Spleen (tissue), 11 donors: ENCODE data around the gene PIMREG. TPM values are rescaled to one million over a fixed set of nuclear protein-coding genes. Genes with fewer than 3 reads are reported as not detected.

Source experiments
- DNase-seq: peaks from one replicate; pipeline ENCODE4 v3.0.0-alpha.2; 2020
- H3K27ac ChIP-seq, 8 donors: fragments of 200-600 bp; sonication (generic) in 7 of 8; 1 replicate in 4 of 8; 2 replicates in 4 of 8; pipeline versions ENCODE4 v1.5.0 to v1.8.0; 2016 to 2021; ENCODE audit warnings: inconsistent platforms in 4 of 8, mild to moderate bottlenecking in 4 of 8, moderate library complexity in 1 of 8
- H3K27me3 ChIP-seq, 7 donors: fragments of 200-600 bp; sonication (generic) in 6 of 7; replicated peaks in 1 of 7; 1 replicate in 4 of 7; 2 replicates in 3 of 7; pipeline versions ENCODE4 v1.5.0 to v1.8.0; 2016 to 2021; ENCODE audit warnings: inconsistent platforms in 3 of 7, mild to moderate bottlenecking in 1 of 7
- H3K36me3 ChIP-seq, 6 donors: fragments of 200-600 bp; sonication (generic) in 5 of 6; 1 replicate in 4 of 6; 2 replicates in 2 of 6; pipeline versions ENCODE4 v1.5.0 to v1.8.0; 2016 to 2021; ENCODE audit warnings: inconsistent platforms in 2 of 6
- H3K4me1 ChIP-seq, 6 donors: fragments of 200-600 bp; sonication (generic) in 5 of 6; 1 replicate in 3 of 6; 2 replicates in 3 of 6; pipeline versions ENCODE4 v1.5.0 to v1.8.0; 2016 to 2021; ENCODE audit warnings: inconsistent platforms in 3 of 6
- H3K4me3 ChIP-seq, 8 donors: fragments of 200-600 bp; sonication (generic) in 7 of 8; 1 replicate in 4 of 8; 2 replicates in 4 of 8; pipeline versions ENCODE4 v1.5.0 to v1.8.0; 2016 to 2021; ENCODE audit warnings: inconsistent platforms in 4 of 8, mild to moderate bottlenecking in 4 of 8, moderate library complexity in 2 of 8
- H3K9me3 ChIP-seq, 8 donors: fragments of 200-600 bp; sonication (generic) in 7 of 8; 1 replicate in 4 of 8; 2 replicates in 4 of 8; pipeline versions ENCODE4 v1.5.0 to v1.8.0; 2016 to 2021; ENCODE audit warnings: inconsistent platforms in 4 of 8
- CTCF ChIP-seq, 11 experiments: fragments of 200-600 bp in 7 of 11; fragments of 450-650 bp in 4 of 11; sonication (generic) in 4 of 11; IDR thresholded peaks in 8 of 11; conservative IDR thresholded peaks in 3 of 11; 1 replicate in 7 of 11; 2 replicates in 4 of 11; pipeline versions ENCODE4 v1.4.0 to v1.8.0; 2016 to 2021; ENCODE audit warnings: antibody characterized with exemption in 11 of 11, inconsistent platforms in 4 of 11, mild to moderate bottlenecking in 1 of 11
- POLR2A ChIP-seq, 3 donors: fragments of 450-650 bp; IDR thresholded peaks; one replicate each; pipeline ENCODE4 v1.5.1; 2017; ENCODE audit warnings: antibody characterized with exemption in 3 of 3, mild to moderate bottlenecking in 1 of 3
- POLR2AphosphoS5 ChIP-seq, 3 donors: sonication (generic); formaldehyde crosslinking; IDR thresholded peaks; one replicate each; pipeline ENCODE4 v1.5.1; 2017; ENCODE audit warnings: antibody characterized with exemption in 3 of 3
- whole genome bisulfite sequencing, 5 donors: extraction: QIAGEN DNeasy Blood & Tissue Kit in 3 of 5; methylation state at CpG; one replicate each; pipeline versions ENCODE4 v1.1.5 to v1.1.7; 2013 to 2018; 5-methylcytosine and 5-hydroxymethylcytosine counted together
- intact Hi-C: fragments of 100-400 bp; cut with DNase I; formaldehyde crosslinking; loops from one replicate; pipeline ENCODE4 v1.15.0; 2023; ENCODE audit warnings: low total_unique reads
- polyA plus RNA-seq, 3 donors: library from polyadenylated mRNA; stranded (reverse); fragments of 200-250 nt; gene quantifications; one replicate each; pipeline ENCODE4 v1.2.1, GENCODE V29; 2013
- total RNA-seq, 7 donors: library from RNA; depleted of rRNA in 3 of 7; stranded (reverse); fragments of >200 nt in 3 of 7; fragmentation: NEBNext Ultra II Directional in 4 of 7; extraction: Animal tissue kit (Norgen Biotek cat#: 25700) in 4 of 7; gene quantifications; one replicate each; pipeline versions ENCODE4 v1.1.0 to v1.2.1, GENCODE V29; 2016 to 2021
- donor health status: healthy with polysubstance abuse.
- donor health status: DM: no; HTN: no; CAD: no; lungs with moderate emphysema.
- donor health status: DM: no; HTN: no; CAD: no.
- donor health status: Bipolar disorder and iron deficiency.
- donor health status: healthy.
- donor health status: DM: no; HTN: no; CAD: no.
- donor health status: DM: yes; HTN: yes; CAD: no.

PIMREG gene
- total and polyA plus RNA-seq, 10 donors, result 1.3 to 11.6 (median 3.8) TPM

DNA sequence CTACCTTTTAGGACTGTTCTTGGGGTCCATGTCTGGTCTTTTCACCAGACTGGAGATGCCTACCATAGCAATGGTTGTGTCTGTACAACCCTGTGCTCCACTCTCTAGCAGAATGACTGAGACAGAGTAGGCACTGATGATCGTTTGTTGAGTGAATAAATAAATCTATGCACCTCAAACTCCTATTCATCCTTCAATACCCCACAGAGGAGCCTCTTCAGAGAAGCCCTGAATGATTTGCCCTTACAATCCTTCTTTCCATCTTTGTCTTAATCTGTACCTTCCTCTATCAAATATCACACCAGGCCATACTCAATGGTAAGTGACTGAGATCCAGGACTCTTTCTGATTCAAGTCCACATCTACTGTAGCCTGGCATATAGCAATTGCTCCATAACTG, 23.3 kb downstream of the PIMREG start:
- 63 to 85% (median 77%) methylated on average over 1 of the region's 1 CpG for WGBS, 5 donors
- TF ChIP-seq POLR2AphosphoS5 (IDR thresholded peaks at IDR 0.05) (no peak), CTCF (IDR thresholded peaks at IDR 0.05 in 8 of 11, conservative IDR thresholded peaks at IDR 0.05 in 3 of 11) (no peak), POLR2A (IDR thresholded peaks at IDR 0.05) (no peak)
- H3K4me3 ChIP-seq, result no peak overlapping the region
- no peak overlapping the region for H3K27ac ChIP-seq
- no peaks in the 10 kb centered on the region for H3K27me3 ChIP-seq
- DNase-seq, result no peak
- intact Hi-C loops, result no loop called here
- H3K4me1 ChIP-seq, result peaks cover 0 to 37% (median 17%) of the 10 kb centered on the region in 6 donors
- peaks cover 0 to 95% (median 26%) of the 10 kb centered on the region in 6 donors for H3K36me3 ChIP-seq
- no peaks in the 10 kb centered on the region for H3K9me3 ChIP-seq

DNA sequence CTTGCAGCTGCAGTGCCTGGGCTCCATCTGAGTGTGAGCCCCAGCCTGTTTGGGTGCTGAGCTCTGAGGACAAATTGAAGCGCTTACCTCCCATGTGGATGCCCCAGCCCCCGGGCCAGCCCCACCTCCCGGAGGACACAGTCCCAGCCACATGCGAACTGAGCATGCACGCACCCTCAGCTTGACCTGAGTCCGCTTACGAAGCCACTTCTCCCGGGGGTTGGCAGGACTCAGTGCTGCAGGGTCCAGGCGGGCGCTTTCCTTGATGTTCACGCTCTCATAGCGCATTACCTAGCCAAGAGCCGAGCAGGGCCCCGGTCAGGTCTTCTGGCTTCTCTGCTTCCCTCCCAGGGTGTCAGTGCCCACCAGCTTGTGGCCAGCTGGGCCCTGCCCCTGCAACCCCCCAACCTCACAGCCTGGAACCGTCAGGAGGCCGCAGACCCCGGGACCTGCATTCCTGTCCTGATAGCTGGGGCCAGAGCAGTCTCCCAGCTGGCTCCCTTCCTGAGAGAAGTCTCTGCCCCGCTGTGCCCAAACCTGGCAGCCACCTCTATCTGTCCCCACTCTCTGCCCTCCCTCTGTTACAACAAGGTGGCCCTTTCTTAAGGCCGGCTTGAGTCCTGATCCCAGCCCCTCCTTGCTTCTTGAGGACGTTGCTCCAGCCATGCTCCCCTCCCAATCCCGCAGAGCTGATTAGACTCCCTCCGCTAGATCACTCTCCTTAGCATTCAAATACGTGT, 24.0 kb downstream of the PIMREG start:
- DNase-seq, result no peak
- TF ChIP-seq CTCF (IDR thresholded peaks at IDR 0.05 in 8 of 11, conservative IDR thresholded peaks at IDR 0.05 in 3 of 11) (no peak), POLR2AphosphoS5 (IDR thresholded peaks at IDR 0.05) (peak in 1 of 3 donors; percentile 47)
- peaks cover 0 to 95% (median 23%) of the 10 kb centered on the region in 6 donors for H3K36me3 ChIP-seq
- no peak overlapping the region for H3K27ac ChIP-seq
- WGBS, 5 donors, result 90 to 93% (median 92%) methylated on average over 15 to 23 of the region's 23 CpGs
- H3K4me1 ChIP-seq, result peaks cover 0 to 38% (median 20%) of the 10 kb centered on the region in 6 donors
- H3K9me3 ChIP-seq, result no peaks in the 10 kb centered on the region
- intact Hi-C loops, result no loop called here
- H3K4me3 ChIP-seq, result no peak overlapping the region
- no peaks in the 10 kb centered on the region for H3K27me3 ChIP-seq

DNA sequence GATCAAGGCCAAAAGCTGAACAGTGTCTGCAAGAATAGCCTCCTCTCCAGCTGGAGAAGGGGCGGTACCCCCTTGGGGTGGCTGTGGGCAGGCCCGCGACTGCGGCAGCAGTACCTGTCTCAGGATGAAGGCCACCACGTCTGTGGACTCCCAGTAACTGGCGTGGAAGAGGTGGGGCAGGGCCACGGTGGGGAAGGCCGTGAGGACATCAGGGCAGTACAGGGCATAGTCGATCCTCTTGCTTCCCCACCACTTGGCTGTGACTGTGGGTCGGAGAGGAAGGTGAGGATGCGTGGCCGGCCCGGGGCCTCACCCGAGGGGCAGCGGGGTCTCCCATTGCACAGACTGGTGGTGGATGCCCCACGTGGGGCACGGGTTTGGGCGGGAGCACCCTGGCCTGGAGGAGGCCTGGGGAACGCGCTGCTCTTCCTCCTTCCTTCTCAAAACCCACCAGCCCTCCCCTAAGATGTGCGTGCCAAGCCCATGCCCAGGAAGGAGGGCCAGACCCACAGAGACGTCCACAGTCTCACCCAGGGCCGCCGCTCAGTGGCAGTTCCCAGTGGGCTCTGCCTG, 26.0 kb downstream of the PIMREG start:
- intact Hi-C loops, result loop anchor here (5.0 kb wide), 2 partner anchors 87 to 177 kb away; partner anchors contain the start of gene PITPNM3
- H3K9me3 ChIP-seq, result no peaks in the 10 kb centered on the region
- DNase-seq, result no peak
- no peak overlapping the region for H3K4me3 ChIP-seq
- H3K27me3 ChIP-seq, result no peaks in the 10 kb centered on the region
- H3K27ac ChIP-seq, result peak overlapping the region in 6 of 8 donors; percentile 13 to 66 (median 57)
- H3K4me1 ChIP-seq, result peaks cover 0 to 42% (median 27%) of the 10 kb centered on the region in 6 donors
- TF ChIP-seq CTCF (IDR thresholded peaks at IDR 0.05 in 8 of 11, conservative IDR thresholded peaks at IDR 0.05 in 3 of 11) (no peak), POLR2A (IDR thresholded peaks at IDR 0.05) (no peak), POLR2AphosphoS5 (IDR thresholded peaks at IDR 0.05) (peak in 2 of 3 donors; percentile 18 to 52)
- peaks cover 0 to 95% (median 13%) of the 10 kb centered on the region in 6 donors for H3K36me3 ChIP-seq
- 77 to 84% (median 81%) methylated on average over 22 to 24 of the region's 24 CpGs for WGBS, 5 donors
